Suppressor macrophage treated with lipopolysaccharide for 1 hour (primary cell): ENCODE data around the gene RBM34.

Source experiments
- DNase-seq, 3 donors: peaks; one replicate each; pipeline ENCODE4 v3.0.0-alpha.2; 2020 to 2022

Gene RBM34

GRCh38 chr1:235152235-235152634 is 8.8 kb downstream of the RBM34 start:
- no peak for DNase-seq

GRCh38 chr1:235151033-235151432 is 10.0 kb downstream of the RBM34 start:
- DNase-seq = no peak

- DNase-seq = no peak
Measured at GRCh38 chr1:235149824-235150223, 11.2 kb downstream of the RBM34 start.

DNA sequence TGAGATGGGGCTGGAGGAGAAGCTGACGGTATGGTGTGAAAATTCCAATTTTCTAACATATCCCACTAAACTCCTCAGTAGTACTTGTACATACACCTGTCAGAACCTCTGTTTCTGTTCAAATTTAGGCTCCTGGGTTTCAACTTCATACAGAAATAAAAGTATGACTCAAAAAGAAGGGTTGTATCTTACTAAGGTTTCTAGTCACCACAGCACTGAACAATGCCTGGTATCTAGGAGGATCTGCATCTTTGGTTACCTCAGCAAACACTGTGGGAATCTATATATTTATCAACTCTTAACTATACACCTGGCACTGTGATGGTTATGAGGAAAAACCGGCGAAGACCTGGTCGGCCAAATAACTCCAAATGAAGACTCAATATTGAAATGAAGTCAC is 13.8 kb downstream of the RBM34 start:
- DNase-seq = no peak

GRCh38 chr1:235145639-235146038 is 15.4 kb downstream of the RBM34 start:
- no peak for DNase-seq

DNA sequence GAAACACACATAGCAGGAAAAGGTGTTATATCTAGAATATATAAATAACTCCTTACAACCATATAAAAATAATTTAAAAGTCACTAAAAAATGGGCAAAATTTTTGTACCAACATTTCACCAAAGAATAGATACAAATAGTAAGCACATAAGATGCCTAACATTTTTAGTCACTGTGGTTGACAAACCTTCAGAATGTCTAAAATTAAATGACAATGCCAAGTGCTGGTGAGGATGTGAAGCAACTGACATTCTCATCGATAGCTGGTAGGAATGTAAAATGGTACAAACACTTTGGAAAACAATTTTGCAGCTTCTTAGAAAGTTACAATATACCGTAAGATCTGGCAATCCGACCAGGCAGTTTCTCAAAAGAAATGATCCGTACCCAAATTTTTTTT is 18.1 kb downstream of the RBM34 start:
- no peak for DNase-seq

DNA sequence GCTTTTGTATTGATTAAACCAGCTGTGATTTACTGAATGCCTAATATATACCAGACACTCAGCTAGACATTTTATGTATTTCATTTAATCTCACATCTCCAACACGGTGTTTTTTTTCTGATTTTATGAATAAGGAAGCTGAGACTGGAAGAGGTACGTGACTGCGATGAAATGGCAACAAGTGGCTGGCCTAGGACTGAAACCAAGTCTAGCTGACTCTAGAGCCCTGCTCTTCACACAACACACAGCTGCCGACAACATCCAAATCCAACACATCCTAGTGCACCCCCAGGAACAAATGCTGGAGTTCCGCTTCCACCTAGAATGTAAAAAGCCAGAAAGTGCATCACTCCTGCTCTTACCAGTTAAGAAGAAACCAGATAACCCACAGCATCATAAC is 21.7 kb downstream of the RBM34 start:
- DNase-seq = no peak

- DNase-seq = no peak
Measured at GRCh38 chr1:235138821-235139220, 22.2 kb downstream of the RBM34 start.

- no peak for DNase-seq
Measured at GRCh38 chr1:235136111-235136510, 24.9 kb downstream of the RBM34 start.

- DNase-seq = no peak
Measured at GRCh38 chr1:235134171-235134570, 26.9 kb downstream of the RBM34 start.

DNA sequence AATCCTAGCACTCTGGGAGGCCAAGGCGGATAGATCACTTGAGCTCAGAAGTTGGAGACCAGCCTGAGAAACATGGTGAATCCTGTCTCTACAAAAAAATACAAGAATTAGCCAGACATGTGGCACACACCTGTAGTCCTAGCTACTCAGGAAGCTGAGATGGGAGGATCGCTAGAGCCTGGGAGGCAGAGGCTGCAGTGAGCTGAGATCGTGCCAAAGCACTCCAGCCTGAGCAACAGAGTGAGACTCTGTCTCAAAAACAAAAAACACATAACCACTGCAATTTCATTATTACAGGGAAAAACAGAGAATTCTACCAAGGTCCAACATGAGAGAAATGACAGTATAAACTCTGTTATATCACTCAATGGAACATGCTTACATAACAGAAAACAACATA is 28.0 kb downstream of the RBM34 start:
- no peak for DNase-seq

GRCh38 chr1:235131961-235132360 is 29.1 kb downstream of the RBM34 start:
- DNase-seq = no peak

- no peak for DNase-seq
Measured at GRCh38 chr1:235130766-235131270, 30.2 kb downstream of the RBM34 start.

- no peak for DNase-seq
Measured at GRCh38 chr1:235129774-235130570, 31.1 kb downstream of the RBM34 start.

DNA sequence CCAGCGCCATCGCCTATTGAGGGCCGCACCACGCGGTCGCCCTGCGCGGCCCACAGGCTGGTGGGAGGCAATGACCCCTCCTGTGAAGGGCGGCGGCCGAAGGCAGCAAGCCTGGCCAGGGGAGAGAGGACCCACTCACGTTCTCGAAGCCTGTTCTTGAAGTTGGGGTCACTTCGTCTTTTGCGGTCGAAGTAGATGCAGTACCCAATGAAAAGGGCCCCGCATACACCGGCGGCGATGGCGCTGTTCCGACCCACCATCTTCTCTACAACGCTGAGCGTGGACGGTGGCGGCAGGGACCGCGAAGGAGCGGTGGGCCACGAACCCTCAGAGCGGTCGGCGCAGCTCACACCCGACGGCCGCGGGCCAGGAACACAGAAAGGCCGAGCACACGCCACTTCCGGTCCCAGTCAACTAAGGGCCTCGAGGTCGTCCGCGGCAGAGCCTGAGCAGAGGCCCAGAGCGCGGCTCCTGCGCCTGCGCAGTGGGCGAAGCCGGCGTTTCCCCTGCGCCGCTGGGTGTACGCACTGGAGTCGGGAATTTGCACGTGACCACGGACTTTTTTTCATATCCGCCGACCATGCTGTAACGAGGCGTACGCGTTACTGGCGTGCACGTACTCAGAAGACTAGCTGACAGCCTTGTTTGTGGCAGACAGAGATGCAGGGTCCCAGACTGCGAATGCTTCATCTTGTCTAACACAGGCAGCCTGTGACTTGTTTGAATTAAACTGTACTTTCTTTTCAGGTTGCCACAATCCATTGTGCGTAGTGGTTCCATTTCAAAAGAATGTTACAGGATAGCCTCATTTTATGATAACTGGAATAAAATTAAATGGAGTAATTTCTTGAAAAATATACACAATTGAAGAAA is 32.4 kb downstream of the RBM34 start, which contains the start of gene TOMM20:
Gene TOMM20 (minus strand): TSS at position 382 of the 873 bp plus-strand sequence. CDS start 122 bp downstream, at position 260.
- peak; percentile 98 to 99 (median 99) for DNase-seq

- DNase-seq = peak in 1 of 3 donors; percentile 14
Measured at GRCh38 chr1:235127732-235128455, 33.2 kb downstream of the RBM34 start.

DNA sequence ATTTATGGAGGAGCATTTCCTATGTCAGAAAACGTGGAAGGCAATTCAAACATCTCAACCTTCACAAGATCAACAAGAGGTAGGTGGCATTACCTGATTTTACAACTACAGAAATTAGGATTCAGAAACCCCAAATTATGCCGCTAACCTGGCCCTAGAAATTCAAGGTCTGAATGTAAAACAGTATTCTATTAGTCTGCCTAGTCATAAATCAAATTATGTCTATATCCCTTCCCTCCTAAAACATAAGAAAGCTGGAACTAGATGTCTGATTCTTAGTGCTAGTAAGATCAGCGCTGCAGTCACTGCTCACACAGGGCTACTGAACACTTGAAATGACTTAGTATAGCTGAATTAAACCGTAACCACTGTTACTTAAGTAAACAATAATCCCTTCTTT is 33.8 kb downstream of the RBM34 start:
- no peak for DNase-seq

DNA sequence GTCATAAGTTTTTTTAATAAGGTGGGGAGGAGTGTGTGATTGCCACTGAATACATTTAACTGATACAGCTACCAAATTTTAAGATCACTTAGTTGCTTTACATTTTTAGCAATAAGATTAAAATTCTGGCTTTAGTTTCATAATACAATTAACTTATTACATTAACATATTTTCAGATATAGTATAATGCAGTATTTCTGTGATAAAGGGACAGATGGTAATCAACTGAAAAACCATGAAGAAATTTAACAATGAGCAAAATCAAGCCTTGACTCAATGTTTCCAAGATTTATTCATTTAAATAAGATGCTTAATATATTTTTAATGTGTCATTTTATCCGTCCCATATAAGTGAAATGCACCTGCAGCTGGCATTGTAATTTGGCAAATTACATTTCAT is 36.4 kb downstream of the RBM34 start:
- peak in 1 of 3 donors; percentile 46 for DNase-seq

GRCh38 chr1:235124111-235124510 is 36.9 kb downstream of the RBM34 start:
- no peak for DNase-seq

DNA sequence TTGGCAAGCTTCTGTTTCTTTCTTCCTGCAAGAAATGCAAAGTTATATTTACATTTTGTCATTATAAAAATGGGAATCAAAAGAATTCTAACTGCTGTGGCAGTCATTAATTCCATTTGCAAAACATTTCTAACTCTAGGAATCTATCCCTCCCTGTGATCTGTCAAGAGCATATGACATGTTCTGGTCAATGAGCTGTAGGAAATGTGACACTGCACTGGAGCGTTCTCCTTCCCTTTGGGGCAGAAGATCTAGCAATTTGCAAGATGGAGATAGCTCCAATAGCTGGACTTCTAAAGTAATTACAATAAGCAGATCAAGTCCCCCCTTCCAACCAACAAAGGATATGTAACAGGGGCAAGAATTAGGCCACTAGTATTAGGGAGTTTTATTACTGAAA is 38.7 kb downstream of the RBM34 start:
- DNase-seq = no peak

GRCh38 chr1:235113183-235113917 is 47.7 kb downstream of the RBM34 start:
- DNase-seq = no peak
